ENCODE measurements around the gene TM9SF4.

The TM9SF4 gene

DNA sequence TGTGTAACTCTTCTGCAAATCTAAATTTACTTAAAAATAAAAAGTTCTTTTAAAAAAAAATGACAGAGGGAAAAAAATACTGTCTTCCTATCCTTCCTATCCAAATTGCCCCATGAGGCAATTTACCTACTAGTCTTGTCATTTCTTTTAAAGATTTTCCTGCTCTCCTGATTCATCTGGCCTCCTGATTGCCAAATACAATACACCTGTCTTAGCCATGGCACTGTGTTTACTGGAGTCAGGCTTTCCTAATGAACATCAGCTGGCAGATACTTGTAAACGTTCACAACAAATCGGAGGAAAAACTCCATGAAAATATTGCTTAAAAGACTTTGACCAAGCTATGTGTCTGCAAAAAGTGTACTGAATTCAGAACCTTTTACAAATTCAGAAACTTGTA is 21.5 kb downstream of the TM9SF4 start:
- DNase-seq, result no peak

DNA sequence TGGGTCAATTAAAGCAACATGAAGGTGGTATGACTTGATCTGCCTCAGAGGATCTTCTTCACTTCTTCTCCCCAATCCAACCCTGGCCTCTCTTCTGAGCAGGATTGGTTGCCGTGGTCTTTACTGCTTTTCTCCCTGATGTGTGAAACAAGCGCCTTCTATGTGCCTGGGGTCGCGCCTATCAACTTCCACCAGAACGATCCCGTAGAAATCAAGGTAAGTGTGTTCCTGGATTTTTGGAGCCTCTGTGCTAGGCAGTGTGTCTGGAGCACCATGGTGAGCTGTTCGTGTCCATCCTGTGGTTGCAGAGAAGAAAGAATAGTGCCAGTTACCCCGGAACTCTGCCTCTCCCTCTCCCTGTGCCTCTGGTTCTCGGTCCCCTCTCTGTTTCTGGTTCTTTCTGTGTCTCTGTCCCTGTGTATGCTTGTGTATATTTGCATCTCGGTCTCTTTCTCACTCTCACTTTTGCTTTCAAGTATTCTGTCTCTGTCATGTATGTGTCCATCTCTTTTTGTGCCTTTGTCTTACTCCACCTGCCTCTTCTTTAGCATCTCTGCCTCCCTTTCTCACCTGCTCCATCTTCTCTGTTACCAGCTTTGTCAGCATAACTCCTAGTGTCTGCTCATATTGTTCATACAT is 23.5 kb downstream of the TM9SF4 start:
- no peak for DNase-seq

- no peak for DNase-seq
Observed at GRCh38 chr20:32134026-32134425, 24.5 kb downstream of the TM9SF4 start.

- no peak for DNase-seq
Observed at GRCh38 chr20:32135983-32136515, 26.5 kb downstream of the TM9SF4 start.

GRCh38 chr20:32138921-32139320 is 29.4 kb downstream of the TM9SF4 start:
- no peak for DNase-seq

DNA sequence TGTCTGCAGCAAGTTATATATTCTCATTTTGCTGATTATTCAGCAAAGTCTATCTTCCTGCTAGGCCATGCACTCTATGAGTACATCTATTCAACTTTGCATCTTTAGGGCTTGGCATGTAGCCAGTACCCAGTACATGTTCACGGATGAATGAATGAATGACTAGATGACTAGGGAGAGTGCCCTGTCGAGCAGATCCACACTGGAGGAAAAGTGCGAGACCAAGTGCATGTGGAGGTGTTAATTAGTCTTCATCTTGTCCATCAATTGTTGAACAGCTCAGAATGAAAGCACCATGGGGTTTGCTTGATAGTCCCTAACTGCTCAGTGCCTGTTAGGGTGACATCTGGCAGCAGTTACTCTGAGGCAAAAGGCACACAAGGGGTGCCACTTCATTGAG is 30.4 kb downstream of the TM9SF4 start:
- DNase-seq, result no peak

- DNase-seq, result no peak
Observed at GRCh38 chr20:32140603-32141002, 31.1 kb downstream of the TM9SF4 start.

DNA sequence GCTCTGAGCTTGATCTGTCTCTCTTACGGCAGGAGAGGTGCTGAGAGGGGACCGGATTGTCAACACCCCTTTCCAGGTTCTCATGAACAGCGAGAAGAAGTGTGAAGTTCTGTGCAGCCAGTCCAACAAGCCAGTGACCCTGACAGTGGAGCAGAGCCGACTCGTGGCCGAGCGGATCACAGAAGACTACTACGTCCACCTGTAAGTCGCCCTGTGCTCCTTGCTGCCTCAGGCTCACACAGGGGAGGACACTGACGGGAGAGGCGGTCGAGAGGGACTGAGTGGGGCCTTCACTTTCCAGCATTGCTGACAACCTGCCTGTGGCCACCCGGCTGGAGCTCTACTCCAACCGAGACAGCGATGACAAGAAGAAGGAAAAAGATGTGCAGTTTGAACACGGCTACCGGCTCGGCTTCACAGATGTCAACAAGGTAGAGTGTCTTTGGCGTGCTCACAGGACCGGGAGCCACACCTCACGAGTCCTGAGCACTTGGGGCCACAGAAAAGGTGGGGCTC is 32.0 kb downstream of the TM9SF4 start:
- DNase-seq, result no peak

DNA sequence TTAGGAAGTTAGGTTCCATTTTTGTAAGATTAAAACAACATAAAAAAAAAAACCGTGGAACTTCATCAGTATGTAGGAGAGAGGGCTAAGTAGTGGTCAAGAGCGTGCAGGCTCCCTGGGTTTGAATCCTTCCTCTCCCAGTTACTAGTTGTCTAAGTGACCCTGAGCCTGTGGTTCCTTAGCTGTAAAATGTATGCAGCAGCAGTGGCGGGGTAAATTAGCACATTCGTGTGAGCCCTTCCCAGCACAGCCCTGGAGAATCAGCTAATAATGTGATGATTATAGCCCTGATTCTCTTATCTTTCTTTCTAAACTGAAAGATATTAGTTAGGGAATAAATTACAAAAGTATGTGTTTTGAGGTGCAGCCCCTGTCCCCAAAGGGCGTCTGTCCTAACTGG is 32.6 kb downstream of the TM9SF4 start:
- DNase-seq, result no peak

- no peak for DNase-seq
Observed at GRCh38 chr20:32142991-32143390, 33.5 kb downstream of the TM9SF4 start.

DNA sequence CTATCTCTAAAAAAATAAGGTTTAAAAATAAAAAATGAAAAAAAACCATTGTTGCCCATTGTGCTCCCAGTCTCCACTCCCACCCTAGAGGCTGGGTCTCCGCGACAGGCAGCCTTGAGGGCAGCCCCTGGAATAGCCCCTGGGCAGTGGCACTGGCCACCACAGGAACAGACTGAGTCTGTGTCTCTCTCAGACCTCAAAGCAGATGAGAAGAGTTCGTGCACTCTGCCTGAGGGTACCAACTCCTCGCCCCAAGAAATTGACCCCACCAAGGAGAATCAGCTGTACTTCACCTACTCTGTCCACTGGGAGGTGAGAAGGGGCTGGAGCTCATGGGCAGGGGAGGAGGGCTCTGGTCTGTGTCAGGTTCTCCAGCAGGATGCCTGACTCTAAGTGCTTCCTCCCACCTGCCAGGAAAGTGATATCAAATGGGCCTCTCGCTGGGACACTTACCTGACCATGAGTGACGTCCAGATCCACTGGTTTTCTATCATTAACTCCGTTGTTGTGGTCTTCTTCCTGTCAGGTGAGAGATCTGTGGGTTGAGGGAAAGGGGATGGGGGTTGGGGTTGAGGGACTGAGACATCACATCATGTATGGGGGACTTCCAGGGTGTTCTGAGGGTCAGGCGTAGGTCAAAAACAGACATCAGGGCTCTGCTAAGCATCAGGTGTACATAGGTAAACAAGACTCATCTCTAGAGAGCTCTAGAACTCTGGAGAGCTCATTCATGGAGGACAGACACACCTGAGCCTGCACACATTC is 35.6 kb downstream of the TM9SF4 start:
- DNase-seq, result no peak

DNA sequence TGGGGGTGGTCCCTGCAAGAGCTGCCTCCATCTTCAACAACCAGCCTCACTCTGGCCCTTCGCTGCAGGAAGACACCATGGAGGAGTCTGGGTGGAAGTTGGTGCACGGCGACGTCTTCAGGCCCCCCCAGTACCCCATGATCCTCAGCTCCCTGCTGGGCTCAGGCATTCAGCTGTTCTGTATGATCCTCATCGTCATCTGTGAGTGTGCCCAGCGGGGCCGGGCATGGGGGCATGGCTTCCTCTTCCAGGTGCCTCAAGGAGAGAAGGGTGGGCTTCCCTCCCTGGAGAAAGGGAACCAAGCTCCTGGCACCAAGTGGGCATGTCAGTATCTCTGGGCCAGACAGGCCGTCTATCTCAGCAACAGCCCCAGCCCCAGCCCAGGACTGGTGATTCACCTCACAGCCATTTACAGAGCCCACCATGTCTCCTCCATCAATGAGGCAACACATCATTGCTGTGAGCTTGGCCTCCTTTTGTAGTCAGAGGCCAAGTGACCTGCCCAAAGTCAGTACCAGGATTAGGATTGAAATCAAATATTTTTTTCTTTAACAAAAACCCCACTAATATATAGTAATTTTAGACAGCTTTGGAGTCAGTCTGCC is 40.2 kb downstream of the TM9SF4 start:
- no peak for DNase-seq

DNA sequence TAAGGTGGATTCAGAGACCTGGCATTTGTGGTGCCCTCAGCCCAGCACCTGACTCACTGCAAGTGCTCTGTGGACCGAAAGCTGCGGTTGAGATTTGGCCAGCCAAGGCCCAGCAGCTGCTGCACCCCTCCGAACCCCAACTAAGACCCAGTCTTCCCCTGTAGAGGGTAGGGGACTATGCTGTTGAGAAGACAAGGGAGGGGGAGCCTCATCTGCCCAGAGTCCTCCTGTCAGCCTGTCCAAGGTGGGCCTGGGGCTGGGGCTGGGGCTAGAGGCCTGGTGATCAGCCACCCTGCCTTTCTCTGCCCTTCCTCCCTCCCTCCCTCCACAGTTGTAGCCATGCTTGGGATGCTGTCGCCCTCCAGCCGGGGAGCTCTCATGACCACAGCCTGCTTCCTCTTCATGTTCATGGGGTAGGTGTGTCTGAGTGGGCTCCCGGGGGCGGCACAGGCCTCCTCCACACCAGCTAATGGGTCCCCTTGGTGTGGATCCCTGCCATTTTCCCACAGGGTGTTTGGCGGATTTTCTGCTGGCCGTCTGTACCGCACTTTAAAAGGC is 40.9 kb downstream of the TM9SF4 start:
- DNase-seq, result no peak

- DNase-seq, result no peak
Observed at GRCh38 chr20:32152421-32153155, 43.1 kb downstream of the TM9SF4 start.

GRCh38 chr20:32153156-32153665 is 43.7 kb downstream of the TM9SF4 start:
- DNase-seq, result no peak

DNA sequence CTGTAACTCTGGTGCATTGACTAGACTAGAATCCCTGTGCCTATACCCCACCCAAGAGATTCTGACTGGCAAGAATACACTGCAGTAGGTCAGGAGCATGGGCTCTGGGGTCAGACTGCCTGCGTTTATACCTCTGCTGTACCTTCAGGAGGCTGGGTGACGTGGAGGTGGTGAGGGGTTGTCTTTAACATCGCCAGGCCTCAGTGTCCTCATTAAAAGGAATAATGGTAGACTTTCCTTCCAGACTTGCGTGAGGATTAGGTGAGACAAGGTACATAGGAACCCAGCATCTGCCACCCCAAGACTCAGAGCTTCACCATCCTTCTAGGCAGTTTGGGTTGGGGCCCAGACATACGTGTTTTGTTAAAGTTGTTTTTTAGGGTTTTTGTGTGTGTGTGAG is 44.3 kb downstream of the TM9SF4 start:
- DNase-seq, result no peak

DNA sequence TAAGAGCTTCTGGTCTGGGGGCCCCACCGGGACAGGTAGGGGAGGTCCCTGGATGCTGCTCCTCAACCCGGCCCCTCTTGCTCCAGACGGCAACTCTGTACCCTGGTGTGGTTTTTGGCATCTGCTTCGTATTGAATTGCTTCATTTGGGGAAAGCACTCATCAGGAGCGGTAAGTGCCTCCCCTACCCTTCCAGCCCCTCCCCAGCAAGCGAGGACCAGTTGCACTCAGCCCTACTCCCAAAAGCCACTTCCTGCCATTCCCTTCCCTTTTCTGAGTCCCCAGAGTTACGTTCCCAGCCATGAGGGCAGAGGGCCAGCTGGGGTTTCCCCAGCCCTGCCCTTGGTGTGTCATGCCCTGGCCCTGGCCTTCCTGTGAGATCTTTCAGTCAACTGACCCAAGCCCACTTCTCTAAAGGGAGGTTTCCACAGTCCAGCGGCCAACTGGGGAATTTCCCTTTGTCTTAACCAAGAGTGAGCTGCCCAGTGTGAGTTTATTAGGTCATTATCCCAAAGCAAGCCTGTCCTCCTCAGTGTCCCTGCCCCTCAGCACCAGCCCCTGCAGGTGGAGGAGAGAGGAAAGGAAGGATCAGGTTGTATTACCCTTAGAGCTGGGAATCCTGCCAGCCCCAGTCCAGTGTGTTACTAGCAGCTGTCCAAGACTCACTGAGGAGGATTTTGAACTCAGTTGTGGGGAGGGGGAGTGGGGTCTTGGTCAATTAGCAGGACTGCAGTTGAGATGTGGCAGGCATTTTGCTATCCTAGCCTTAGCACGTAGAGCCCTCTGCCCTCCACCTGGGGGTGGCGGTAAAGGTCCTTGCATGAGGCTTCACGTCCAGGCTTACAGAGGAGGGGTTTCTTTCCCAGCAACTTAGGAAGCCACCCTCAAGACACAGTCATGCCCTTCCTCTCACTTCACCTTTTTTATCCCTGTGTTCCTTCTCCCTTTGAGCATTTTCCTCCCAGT is 45.8 kb downstream of the TM9SF4 start:
- DNase-seq, result no peak

DNA sequence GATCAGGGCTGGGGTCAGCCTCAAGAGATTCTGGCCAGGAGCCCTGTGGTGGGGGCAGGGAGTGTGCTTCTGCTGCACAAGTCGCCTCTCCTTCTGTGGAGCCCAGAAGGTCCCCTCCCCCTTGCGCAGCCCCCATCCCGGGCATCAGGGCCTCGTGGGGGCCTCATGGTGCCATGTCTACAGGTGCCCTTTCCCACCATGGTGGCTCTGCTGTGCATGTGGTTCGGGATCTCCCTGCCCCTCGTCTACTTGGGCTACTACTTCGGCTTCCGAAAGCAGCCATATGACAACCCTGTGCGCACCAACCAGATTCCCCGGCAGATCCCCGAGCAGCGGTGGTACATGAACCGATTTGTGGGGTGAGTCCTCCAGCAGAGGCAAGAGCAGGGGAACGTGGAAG is 48.1 kb downstream of the TM9SF4 start:
- DNase-seq, result no peak

- DNase-seq, result no peak
Observed at GRCh38 chr20:32158351-32158750, 48.8 kb downstream of the TM9SF4 start.

DNA sequence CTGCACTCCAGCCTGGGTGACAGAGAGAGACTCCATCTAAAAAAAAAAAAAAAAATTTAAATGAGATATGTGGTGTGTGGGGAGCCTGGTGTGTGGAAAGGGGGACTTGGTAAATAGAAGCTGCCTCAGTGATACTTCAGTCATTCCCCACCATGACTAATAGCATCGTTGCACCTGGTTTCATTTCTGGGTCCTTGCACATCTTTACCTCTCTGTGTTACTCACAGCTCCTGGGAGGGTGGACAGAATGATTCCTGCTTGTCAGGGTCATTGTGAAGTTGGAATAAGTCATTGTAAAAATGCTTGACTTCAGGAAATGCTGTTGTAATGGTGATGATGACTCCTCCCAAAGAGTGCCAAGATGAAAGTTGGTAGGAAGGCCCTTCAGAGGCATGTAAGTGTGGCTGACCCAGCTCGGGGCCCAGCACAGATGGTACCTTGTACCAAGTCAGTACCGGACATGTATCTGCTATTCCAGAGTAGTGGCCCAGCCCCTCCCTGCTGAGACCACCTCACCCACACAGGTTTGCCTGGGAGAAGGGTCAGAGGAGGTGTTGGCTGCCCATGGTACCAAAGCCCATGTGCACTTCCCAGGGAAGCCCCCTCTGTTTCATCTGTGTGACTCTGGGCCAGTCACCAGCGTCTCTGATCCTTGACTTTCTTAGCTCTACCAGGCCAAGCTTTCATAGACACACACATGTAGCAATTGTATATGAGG is 49.6 kb downstream of the TM9SF4 start:
- DNase-seq, result no peak

DNA sequence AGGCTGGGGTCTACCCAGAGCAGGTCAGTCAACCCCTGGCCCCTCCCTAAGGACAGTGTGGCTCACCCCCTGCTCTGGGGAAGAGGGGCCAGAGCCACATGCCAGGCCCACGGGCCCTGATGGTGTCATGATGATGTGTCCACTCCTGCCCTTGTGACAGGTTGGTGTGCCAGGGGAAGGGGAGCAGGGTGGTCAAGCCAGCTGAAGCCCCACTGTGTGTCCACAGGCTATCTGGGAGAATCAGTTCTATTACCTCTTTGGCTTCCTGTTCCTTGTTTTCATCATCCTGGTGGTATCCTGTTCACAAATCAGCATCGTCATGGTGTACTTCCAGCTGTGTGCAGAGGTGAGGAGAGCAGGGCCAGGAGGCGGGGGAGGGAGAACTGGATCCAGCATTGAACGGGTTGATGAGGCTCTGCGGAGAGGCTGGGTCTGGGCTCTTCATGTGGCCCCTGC is 50.3 kb downstream of the TM9SF4 start:
- no peak for DNase-seq

Data from NCI-H2081 treated with DMSO at 0.1 percent for 48 hours (cell line).